Measurements from ENCODE around the gene GJB3. TPM values are rescaled to one million over a fixed set of nuclear protein-coding genes. Genes with fewer than 3 reads are reported as not detected.
"Not testable (repeated sequence)": the region's sequence is repeated elsewhere in the genome, so short reads cannot be mapped to it uniquely, and the experiment has no call there.

GJB3 gene
- total RNA-seq, 4 donors from 2014 or later = not detected

- ATAC-seq (ENCODE audit: low FRiP score) (no peak), DNase-seq (ENCODE audit: low spot score) (no peak)
- TF ChIP-seq, protein P1, sequence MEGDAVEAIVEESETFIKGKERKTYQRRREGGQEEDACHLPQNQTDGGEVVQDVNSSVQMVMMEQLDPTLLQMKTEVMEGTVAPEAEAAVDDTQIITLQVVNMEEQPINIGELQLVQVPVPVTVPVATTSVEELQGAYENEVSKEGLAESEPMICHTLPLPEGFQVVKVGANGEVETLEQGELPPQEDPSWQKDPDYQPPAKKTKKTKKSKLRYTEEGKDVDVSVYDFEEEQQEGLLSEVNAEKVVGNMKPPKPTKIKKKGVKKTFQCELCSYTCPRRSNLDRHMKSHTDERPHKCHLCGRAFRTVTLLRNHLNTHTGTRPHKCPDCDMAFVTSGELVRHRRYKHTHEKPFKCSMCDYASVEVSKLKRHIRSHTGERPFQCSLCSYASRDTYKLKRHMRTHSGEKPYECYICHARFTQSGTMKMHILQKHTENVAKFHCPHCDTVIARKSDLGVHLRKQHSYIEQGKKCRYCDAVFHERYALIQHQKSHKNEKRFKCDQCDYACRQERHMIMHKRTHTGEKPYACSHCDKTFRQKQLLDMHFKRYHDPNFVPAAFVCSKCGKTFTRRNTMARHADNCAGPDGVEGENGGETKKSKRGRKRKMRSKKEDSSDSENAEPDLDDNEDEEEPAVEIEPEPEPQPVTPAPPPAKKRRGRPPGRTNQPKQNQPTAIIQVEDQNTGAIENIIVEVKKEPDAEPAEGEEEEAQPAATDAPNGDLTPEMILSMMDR (IDR thresholded peaks at IDR 0.05) = no peak
Measured at GRCh38 chr1:34794790-34795180, 13.8 kb downstream of the GJB3 start.

DNA sequence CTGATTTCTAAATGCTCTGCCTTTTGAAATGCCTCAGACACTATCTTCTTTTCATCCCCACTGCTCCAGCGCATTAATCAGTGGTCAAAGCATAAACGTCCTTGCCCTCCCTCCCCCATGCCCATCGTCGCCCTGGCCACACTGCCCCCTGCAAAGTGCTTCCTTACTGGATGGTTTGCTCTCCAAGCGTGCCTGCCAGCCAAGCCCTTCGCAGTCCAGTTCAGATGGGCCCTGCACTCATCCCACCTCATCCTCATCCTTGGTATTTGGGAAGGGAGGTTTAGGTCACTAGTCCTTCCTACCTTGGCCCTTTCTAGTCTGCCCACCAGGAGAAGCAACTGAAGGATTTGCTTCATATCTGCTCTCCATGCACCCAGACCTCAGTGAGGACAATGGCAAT is 14.9 kb downstream of the GJB3 start:
- TF ChIP-seq, protein P1 (IDR thresholded peaks at IDR 0.05) = no peak
- DNase-seq (ENCODE audit: low spot score) (no peak), ATAC-seq (ENCODE audit: low FRiP score) (no peak)

DNA sequence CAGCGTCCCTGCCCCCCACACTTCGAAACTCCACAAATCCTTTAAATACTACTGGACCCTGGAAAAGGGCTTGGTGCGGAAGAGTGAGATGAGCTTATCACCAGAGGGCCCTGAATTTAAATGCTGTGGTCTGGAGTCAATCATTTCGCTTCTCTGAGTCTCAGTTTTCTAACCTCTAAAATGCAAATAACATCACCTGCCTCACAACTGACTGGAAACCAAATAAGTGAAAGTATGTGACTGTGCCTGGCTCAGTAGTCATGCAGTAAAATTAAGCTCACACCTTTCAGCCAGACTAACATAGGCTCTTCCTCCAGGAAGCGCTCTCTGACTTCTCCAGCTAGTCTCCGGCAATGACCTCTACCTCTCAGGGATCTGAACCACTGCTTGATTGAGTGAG is 16.0 kb downstream of the GJB3 start:
- ATAC-seq (ENCODE audit: low FRiP score) (no peak), DNase-seq (ENCODE audit: low spot score) (no peak)
- TF ChIP-seq, protein P1 (IDR thresholded peaks at IDR 0.05) = no peak

DNA sequence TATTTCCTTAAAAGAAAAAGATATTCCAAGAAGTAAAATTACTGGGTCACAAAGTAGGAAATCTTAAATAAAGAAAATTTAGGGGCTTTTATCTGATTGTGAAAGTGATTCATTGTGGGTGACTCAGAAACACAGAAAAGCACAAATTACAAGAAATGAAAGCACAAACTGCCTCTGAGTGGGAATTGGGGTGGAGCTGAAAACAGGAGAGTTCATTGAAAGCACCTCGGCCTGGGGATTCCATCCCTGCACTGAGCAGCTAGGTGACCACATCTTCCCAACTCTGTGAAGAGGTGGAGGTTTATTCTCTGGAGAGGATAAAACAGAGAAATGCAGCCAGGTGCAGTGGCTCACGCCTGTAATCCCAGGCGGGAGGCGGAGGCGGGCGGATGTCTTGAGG is 19.2 kb downstream of the GJB3 start:
- TF ChIP-seq, protein P1 (IDR thresholded peaks at IDR 0.05) = no peak
- no peak for ATAC-seq (ENCODE audit: low FRiP score)
- no peak for DNase-seq (ENCODE audit: low spot score)

- TF ChIP-seq, protein P1 (IDR thresholded peaks at IDR 0.05) = no peak
- ATAC-seq (ENCODE audit: low FRiP score) = no peak
Measured at GRCh38 chr1:34803770-34804169, 22.8 kb downstream of the GJB3 start.

DNA sequence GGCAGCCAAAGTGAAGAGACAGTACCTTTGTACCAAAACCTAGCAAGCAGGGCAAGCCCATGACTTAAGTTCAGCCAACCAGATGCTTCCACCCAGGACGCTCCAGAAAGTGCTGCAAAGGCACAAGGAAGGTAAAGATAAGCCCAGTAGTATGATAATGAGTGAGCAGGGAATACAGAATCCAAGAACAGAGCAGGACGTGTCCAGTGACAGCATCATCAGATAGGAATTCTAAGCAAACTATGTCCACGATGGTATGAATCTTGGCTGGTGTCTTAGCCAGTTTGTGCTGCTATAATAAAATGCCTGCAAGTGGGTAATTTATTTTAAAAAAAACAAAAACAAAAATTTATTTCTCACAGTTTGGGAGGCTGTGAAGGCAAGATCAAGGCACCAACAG is 25.4 kb downstream of the GJB3 start:
- ATAC-seq (ENCODE audit: low FRiP score) (no peak), DNase-seq (ENCODE audit: low spot score) (no peak)
- TF ChIP-seq, protein P1 (IDR thresholded peaks at IDR 0.05) = no peak

More at GRCh38 chr1:34803770-34804169, 22.8 kb downstream of the GJB3 start:
- DNase-seq (ENCODE audit: low spot score) = no peak

DNA sequence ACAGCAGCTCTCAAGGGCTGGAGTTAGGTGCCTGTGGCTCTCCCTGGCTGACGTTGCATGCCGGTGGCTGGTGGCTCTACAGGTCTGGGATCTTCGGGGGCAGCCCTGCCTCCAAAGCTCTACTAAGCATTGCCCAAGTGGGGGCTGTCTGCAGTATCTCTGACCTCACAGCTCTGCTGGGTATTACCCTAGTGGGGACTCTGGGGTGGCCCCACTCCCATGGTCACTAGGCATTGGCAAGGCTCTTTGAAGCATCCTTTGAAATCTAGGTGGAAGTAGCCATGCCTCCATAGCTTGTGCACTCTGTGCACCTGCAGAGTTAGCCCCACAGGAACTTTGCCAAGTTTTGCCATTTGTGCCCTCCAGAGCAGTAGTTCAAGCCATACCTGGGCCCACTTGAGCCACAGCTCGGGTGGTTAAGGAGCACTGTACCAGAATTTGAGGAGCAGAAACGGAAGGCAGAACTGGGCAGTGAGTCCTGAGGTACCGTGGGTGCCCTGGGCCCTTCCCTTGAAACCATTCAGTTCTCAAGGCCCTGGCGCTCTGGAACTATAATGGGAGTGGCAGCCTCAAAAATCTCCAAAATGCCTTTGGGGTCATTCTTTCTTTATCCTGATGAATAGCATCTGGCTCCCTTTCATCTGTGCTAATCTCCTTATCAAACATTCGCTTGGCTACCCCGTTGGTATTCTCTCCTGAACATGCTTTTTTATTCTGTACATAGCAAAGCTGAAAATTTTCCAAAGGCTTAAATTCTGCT is 27.2 kb downstream of the GJB3 start:
- ATAC-seq (ENCODE audit: low FRiP score) = no peak
- TF ChIP-seq, protein P1 (IDR thresholded peaks at IDR 0.05) = no peak
- no peak for DNase-seq (ENCODE audit: low spot score)

DNA sequence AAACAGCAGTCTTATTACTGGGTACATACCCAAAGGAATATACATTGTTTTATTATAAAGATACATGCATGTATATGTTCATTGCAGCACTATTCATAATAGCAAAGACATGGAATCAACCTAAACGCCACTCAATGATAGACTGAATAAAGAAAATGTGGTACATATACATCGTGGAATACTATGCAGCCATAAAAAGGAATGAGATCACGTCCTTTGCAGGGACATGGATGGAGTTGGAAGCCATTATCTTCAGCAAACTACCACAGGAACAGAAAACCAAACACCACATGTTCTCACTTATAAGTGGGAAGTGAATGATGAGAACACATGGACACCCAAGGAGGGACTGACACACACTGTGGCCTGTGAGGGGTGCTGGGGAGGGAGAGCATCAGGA is 29.8 kb downstream of the GJB3 start:
- not testable (repeated sequence) for ATAC-seq (ENCODE audit: low FRiP score); DNase-seq (ENCODE audit: low spot score)
